Measurements from ENCODE around the gene DLG2.

DLG2 gene

DNA sequence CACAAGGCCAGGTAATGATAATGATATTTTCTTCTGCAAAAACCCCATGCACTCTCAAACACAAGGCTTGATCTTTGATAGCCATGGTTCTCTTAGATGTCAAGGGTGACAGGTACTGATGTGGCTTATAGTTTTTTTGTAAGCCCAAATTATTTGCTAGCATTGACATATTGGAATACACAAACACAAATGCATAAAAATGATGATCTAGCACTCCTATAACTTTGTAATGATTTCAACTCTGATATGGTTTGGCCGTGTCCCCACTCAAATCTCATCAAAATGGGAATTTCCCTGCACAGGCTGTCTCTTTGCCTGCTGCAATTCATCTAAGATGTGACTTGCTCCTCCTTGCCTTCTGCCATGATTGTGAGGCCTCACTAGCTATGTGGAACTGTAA lies 1768.5 kb downstream of the DLG2 start:
- DNase-seq, result no peak

DNA sequence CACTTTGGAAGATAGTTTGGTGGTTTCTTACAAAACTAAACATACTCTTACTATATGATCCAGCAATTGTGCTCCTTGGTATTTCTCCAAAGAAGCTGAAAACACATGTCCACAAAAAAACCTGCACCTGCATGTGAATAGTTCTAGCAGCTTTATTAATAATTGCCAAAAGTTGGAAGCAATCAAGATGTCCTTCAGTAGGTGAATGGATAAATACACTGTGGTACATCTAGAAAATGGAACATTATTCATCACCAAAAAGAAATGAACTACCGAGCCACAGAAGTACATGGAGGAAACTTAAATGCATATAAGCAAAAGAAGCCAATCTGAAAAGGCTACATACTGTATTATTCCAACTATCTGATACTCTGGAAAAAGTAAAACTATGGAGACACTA lies 1771.9 kb downstream of the DLG2 start:
- no peak for DNase-seq

DNA sequence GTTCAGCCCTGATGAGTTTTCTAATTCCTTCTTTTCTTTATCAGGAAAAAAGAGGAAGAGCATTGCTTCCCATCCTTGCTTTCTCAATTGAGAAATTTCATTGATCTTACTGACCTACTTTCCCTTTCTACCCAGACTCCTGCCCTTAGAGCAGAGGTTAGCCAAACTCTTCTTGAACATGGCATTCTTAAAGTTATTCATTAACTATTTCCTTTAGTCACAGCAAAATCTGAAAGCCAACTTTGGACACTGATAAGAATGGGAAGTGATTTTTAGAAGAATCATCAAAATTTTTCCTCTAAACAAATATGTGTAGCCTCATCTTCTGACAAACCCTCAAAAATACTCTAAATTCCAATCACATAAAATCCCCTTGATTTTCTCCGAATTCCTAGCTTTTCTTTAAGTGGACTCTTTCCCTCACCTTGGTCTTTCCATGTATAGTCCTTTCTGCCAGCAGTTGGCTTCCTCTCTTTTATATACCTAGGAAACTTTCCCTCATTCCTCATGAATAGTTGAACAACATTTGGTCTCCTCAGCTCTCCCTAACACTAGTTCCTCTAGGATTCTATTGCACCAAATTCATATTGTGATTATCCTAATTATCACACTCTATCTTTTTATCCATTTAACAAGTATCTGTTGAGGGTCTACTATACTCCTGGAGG lies 1774.2 kb downstream of the DLG2 start:
- DNase-seq, result no peak

DNA sequence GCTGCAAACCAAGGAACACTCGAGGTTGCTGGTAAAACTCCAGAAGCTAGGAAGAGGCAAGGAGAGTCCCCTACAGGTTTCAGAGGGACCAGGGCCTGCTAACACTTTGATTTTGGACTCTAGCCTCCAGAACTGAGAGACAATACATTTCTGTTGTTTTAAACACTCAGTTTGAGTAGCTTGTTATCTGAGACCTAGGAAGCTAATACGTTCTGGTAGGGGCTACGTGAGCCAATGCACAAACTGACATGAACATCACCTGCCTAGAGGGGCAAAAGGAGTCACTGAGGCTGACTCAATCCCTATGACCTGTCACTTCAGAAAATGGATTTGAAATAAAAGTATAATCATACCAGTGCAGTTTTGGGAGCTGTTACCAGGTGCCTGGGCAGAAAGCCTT lies 1775.1 kb downstream of the DLG2 start:
- DNase-seq, result no peak

DNA sequence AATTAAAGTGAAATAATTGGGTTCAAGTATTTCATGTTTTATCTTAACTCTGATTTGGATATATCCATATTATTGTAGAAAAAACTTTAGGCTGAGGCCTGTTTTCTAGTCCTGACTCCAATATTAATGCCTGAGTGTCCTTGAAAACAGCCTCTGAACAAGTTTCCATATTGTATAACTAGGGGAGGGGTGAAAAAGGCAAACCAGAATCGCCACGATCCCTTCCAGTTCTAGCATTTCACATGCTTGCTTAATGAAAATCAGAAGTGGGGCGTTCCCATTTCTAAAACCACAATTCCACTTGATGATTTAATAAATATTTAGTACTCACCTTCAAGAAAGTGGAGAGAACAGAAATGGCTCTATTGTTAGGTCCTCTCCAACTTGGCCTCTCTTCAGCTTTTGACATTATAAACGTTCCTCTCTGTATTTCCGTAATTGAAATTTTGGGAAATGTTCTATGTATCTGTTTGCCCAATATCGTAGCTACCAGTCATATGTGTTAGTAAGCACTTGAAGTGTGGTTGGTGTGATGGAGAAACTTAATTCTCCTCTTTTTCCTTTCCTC lies 1779.6 kb downstream of the DLG2 start:
- no peak for DNase-seq

DNA sequence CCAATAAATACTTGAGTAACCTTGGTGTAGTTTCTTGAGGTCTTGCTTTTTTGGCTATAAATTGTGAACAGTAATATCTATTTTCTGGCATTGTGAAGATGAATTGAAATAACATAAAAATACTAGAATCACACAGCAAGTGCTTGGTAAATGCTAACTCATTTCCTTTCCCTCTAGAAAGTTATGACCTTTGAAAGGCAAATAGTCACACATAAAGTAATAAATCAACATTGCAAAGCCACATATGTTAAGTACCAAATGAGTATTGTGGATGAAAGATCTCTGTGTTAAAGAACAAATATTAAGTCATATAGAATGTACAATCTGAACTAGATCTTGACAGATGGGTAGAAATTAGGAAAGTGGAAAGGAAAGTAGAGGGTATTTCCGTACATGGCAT lies 1781.3 kb downstream of the DLG2 start:
- DNase-seq, result no peak

DNA sequence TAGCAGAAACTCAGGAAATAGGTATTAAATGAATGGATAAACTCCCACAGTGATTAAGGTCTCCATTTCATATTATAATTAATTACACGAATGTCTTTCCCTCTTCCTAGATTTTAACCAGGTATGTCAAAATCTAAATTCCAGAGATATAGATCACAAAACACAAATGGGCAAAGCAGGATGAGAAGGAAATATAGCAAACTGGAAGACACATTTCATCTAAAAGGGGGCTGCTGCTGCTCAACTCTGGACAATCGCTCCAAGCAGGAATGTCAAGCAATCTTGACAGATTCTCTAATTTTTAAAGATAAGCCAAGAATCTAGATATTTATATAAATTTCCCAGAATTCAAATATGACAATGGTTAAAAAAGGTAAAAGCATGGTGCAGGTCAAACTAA lies 1786.8 kb downstream of the DLG2 start:
- DNase-seq, result no peak

DNA sequence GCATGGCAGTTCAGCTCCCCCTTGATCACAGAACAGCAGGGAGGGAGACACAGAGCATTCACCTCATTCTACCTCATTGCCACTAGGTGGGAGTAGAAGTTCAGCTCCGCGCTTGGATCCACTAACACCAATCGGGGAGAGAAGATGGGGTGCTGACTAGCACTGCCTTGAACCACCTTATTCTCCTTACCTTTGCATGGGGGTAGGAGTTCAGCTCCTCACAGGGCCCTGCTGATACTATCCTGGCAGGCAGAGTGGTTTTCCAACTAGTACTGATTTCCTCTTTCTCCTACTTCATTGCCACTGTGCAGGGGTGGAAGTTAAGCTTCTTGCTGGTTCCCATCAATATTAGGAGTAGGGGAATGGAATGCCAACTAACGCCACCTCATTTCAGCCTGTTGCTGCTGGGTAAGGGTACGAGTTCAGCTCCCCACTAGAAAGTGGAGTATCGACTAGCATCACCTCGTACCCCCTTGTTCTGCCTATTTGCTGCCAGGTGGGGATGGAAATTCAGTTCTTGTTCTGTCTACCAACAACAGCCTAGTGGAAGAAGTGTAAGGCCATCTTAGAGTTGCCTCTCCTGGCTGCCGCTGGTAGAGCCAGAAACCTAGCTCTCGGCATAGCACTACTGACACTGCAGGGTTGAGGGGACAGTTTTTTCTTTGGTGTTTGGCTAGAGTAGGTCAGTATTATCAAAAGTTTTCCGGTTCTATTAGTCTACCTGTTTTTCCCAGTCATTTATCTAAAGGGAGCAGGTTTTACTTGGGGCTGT lies 1790.1 kb downstream of the DLG2 start:
- no peak for DNase-seq

DNA sequence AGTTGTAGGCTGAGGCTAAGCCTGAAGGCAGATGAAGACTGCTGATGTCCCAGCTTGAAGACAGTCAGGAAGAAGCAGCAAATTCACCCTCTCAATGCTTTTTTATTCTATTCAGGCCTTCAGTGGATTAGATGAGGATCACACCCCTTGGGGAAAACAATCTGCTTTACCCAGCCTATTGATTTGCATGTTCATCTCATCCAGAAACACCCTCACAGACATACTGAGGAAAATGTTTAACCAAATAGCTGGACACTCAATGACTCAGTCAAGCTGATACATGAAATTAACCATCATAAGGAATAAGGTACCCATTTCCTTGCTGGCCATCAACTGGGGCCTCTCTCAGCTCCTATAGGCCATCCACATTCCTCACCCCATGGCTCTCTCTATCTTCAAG lies 1791.1 kb downstream of the DLG2 start:
- no peak for DNase-seq

DNA sequence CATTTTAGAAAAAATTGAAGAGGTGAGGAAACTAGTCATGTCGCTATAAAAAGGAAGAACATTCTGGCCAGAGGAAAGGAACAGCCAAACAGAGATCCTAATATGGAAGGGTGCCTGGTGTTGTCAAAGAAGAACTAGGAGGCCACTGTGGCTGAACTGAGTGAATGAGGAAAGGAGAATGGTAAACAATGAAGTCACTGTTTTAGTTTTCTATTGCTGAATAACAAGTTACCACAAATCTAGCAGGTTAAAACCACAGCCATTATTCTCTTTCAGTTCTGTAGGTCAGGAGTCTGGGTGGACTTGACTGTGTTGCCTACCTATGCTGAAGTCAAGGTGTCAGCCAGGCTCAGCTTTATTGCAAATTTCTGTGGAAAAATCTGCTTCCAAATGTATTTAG lies 1791.7 kb downstream of the DLG2 start:
- no peak for DNase-seq

DNA sequence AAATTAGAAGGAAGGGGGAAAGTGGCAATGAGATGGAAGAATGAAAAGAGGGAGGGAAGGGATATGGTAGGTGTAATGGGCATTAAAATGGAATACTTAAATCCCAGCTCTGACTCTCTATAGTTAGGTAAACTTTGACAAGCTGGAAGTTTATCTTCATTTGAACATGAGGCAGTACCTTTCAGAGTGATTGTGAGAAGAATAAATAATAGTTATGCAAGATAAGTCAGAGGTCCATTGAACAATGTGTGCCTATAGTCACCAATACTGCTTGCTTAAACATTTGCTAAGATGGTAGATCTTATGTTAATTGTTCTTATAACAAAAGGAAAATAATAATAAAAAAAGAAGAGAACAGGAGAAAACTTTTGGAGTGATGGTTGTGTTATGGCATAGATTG lies 1795.2 kb downstream of the DLG2 start:
- no peak for DNase-seq

DNA sequence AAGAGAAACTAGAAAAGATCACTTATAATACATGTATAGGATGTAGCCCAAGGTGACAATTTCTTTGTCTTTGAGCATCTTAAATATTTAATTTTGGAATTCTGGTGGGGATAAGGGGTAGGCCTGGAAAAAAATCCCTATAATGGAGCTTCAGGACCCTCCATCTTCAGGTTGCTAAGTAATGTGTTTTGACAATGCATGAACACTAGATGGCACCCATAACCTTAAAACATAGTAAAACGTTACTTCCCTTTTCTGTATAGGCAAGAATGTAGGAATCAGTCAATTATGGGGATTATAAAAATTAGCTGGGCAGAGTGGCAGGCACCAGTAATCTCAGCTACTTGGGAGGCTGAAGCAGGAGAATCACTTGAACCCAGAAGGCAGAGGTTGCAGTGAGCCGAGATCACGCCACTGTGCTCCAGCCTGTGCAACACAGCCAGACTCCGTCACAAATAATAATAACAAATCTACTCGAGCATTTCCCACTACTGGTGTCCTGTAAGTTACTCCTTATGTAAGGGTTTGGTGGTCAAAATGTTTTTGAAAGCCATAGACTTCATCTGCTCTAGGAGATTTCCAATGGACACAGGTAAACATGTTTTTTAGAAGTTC lies 1799.1 kb downstream of the DLG2 start:
- no peak for DNase-seq

DNA sequence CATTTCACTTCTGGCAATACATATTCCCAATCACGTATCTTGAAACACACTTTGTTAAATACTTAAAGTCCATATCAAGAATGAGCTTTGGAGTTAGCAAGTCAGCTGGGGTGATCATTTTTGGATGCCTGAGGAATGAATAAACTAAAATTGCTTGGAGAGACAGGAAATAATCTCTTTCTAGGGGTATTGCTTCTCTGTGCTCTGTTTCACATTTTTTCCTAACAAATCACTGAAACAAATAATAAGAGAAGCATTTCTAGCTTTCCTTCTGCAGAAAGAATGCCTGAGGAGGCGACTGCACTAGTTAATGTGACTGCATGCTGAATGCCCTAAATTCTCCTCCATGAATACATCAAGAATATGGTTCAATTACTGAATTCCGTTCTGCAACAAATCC lies 1799.6 kb downstream of the DLG2 start:
- no peak for DNase-seq

DNA sequence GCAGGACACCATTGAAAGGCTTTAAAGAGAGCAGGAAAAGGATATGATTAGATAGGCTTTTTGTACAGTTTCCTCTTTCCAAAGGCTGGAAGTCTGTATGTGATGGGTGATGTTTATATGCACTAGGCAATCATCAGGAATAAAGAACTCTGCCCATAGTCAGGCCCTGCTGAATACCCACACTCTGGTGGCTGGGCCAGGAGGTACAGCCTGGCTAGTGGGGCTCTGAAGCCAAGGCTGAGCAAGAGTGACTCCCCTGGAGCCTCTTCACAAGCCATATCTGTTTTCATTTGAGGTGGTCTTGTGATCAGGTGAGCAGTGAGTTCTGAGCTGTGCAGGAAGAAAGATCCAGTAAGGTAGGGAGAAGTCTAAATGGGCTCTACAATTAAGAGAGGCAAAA lies 1801.1 kb downstream of the DLG2 start:
- DNase-seq, result no peak

DNA sequence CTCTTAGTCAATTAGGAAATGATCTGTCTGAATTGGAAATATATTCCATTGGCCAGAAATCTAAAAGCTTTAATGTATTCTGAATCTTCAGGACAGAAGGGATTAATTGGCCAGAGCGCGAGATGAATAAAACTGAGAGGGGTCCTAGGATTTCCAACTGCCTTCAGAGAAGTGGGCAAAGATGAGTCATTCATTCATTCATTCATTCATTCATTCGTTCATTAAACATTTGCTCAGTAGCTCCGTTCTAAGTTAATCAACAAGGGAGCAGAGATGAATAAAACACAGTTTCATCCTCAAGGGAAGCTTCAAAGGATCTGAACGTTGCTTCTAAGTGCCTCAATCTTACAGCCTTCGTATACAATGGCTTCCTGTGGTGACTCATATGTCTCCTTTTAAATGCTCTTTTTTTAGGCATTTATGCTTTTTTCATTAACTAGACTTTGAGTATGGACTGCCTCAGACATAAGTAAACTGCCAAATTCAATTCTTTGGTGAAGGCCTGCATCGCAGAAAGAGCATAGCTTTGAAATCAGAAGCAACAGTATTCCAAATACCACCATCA lies 1803.6 kb downstream of the DLG2 start:
- DNase-seq, result no peak

DNA sequence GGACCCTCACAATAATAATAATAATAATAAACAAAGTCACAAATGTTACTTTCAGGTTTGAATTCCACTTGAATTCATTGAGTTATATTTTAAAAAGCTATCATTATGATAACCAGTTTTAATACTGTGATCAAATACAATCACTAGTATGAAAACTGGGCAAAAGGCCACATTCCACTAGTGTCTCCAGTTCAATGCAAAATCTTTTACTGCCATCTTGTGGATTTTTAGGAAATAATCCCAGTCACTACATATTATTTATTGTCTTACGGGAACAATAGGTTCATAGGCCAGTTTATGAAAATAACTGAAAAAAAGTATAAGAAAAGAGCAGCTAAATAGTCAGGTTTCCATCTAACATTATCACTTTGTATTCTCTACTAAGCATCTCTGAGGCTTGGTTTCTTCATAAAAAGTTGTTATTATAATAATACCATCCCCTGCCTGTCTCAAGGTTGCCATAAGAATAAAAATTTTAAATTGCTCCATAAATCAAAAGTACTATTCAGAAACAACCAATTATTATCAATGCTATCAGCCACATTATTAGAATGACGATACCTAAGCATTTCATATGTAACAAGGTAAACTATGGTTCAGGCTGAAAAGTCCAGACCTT lies 1807.1 kb downstream of the DLG2 start:
- DNase-seq, result no peak

DNA sequence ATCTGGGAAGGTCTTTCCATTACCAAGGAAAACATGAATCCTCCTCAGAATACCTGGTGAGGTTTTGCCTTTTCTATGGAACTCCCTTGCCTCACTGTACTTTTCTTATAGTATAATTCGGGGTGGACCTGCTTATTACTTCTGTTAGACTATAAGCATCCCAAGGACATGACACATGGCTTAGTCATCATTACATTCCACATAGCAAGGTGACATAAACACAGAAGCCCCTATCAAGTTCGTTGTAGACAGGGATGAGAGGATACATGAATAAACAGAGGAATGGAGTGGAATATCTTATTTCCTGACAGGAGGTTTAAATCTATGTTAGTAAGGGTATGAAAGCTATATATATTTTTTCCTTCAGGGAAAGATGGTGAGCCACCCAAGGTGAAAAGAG lies 1808.8 kb downstream of the DLG2 start:
- DNase-seq, result no peak

DNA sequence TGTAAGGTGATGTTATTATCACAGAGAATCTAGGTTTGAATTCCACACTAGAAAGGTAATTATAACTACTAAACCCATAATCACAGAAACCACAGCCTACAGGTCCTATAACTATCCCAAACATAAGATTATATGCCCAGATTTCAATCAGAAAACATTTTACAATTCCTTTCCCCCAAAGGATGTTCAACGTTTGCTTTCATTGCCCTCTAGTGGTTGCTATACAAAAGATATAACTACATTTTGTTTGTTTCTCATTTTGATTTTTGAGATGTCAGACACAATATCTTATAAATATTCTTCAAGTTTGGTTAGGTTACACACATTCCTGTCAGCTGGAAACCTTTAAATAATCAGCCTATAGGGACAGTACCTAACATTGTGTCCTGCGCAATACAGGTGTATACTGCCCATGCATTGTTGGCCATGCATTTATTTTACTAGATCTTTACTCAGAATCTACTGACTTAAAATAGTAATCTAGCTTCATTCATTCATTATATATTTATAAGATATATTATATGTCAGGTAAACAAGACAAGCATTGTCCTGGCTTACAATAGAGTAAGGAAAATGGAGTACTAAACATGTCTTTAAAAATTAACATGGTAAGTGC lies 1810.5 kb downstream of the DLG2 start:
- no peak for DNase-seq

DNA sequence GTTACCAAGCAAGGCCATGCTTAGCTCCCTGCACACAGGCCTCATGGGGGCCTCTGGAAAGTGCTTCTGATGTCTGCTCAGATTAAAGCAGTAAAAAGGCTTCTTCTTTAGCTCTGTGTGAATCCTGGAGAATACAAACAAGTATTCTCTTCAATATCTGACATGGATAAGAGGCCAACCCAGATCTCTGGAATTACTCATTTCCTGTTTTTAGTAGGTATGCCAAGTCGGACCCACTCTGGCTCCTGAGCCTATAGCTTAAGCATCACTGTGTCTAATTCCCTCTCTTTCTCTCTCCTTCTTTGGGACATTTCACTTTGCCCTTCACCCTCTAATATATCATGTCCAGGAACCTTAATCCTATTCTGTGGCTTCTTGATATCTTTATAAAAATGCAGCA lies 1811.4 kb downstream of the DLG2 start:
- no peak for DNase-seq

DNA sequence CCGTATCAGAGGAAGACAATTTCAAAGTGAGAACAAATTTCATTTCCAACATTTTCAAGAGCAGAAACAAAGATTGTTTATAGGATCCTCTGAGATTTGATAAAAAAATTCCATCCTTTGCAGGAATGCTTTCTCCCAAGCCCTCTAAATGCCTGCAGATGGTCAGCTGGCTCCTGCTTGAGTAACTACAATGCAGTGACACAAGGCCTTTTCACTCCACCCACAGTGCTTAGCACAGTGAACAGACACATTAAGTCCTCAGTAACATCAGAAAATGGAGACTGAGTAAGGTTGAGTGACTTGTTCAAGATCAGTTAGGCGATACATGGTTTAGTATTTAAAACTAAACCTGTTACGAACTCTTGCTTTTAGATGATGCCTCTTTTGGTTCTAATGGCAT lies 1813.8 kb downstream of the DLG2 start:
- no peak for DNase-seq

DNA sequence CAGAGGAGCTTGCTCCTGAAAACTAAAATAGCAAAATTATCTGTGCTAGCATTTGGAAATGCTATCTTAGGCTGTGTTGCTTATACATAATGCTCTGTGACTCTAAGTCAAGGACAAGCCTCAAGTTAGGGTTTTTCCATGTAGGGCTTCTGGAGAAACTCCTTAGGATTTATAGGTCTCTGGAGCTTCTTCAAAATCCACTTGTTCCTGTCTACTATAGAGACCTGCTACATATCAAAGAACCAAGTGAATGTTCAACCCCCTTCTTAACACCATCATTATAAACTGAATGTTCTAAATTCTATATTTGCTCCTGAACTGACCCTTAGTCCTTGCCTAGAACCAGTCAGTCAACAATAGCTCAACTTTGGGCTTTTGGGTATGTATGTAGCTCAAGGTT lies 1817.9 kb downstream of the DLG2 start:
- DNase-seq, result no peak

DNA sequence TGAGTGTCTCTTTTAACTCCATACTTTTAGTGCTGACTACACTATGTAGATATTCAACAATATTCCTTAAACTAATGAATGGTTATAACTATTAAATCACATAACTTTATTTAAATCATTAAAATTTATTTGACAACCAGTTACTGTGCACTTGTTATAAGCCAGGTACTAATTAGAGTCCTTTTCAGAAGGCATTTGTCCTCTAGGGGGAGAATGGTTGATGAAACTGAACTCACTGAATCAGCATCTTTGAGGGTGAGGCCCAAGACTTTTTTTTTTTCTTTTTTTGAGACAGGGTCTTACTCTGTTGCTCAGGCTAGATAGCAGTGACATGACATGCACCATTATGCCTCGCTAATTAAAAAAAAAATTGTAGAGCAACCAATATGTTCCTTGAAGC lies 1825.3 kb downstream of the DLG2 start:
- no peak for DNase-seq

DNA sequence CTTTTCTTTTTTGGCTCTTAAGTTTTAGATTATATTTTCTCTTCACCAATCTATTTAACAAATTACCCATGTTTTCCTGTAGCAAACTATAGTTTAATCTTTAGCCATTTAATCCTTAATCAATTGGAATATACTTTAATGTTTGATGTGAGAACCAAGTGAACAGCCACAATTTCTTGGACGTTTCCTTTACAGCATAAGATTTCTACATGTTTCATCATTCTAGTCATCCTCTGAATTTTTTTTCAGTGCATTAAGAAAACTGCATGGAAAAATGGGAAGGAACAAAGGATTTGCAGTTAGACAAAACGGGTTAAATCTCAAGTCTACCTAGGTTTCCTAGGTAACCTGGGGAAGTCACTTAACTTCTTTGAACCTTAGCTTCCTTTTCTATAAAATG lies 1833.8 kb downstream of the DLG2 start:
- no peak for DNase-seq

Data from stimulated activated CD4-positive, alpha-beta T cell treated with anti-CD3 and anti-CD28 coated beads, Interleukin-12 subunit alpha, Interleukin-12 subunit beta, amount 100 ng/mL, for 4 hours (primary cell).